ENCODE measurements around the gene GSTA2. TPM values are rescaled to one million over a fixed set of nuclear protein-coding genes. Genes with fewer than 3 reads are reported as not detected.
"Not testable (repeated sequence)": the region's sequence is repeated elsewhere in the genome, so short reads cannot be mapped to it uniquely, and the experiment has no call there.

The GSTA2 gene
- not detected for total RNA-seq

GRCh38 chr6:52763322-52763916 lies at the start of gene GSTA2:
GSTA2 (minus strand) TSS chr6:52763475; CDS start chr6:52757947, 5,528 bp downstream.
- H3K27ac ChIP-seq; intact Hi-C loops (cut with DNase I; ENCODE audit: low total_unique reads); DNase-seq (ENCODE audit: low spot score in 2 of 2); H3K36me3 ChIP-seq; H3K4me3 ChIP-seq; H3K27me3 ChIP-seq; H3K4me1 ChIP-seq; H3K9me3 ChIP-seq: not testable (repeated sequence)

GRCh38 chr6:52809777-52810176 lies 46.5 kb upstream of the GSTA2 start:
- DNase-seq (ENCODE audit: low spot score in 2 of 2); H3K4me1 ChIP-seq; H3K36me3 ChIP-seq; H3K27me3 ChIP-seq; intact Hi-C loops (cut with DNase I; ENCODE audit: low total_unique reads); H3K4me3 ChIP-seq; H3K9me3 ChIP-seq; H3K27ac ChIP-seq: not testable (repeated sequence)

GRCh38 chr6:52808660-52809059 lies 45.4 kb upstream of the GSTA2 start:
- Histone ChIP-seq H3K27ac (no peak overlapping the region), H3K27me3 (no peaks in the 10 kb centered on the region), H3K4me3 (no peak overlapping the region), H3K9me3 (no peaks in the 10 kb centered on the region), H3K36me3 (no peaks in the 10 kb centered on the region), H3K4me1 (no peaks in the 10 kb centered on the region)
- TF ChIP-seq POLR2AphosphoS5 (IDR thresholded peaks at IDR 0.05) (no peak), POLR2A (IDR thresholded peaks at IDR 0.05) (no peak), CTCF (IDR thresholded peaks at IDR 0.05) (no peak)
- no peak for DNase-seq (ENCODE audit: low spot score in 2 of 2)
- intact Hi-C loops (cut with DNase I; ENCODE audit: low total_unique reads): no loop called here

- H3K4me3 ChIP-seq; H3K9me3 ChIP-seq; DNase-seq (ENCODE audit: low spot score in 2 of 2); H3K27ac ChIP-seq; H3K27me3 ChIP-seq; H3K4me1 ChIP-seq; H3K36me3 ChIP-seq; intact Hi-C loops (cut with DNase I; ENCODE audit: low total_unique reads): not testable (repeated sequence)
Measured at GRCh38 chr6:52803668-52804255, 40.5 kb upstream of the GSTA2 start, which contains the start of gene GSTA1. GSTA1 (minus strand) TSS chr6:52803816; CDS start chr6:52799267, 4,549 bp downstream.

GRCh38 chr6:52802806-52803205 lies 39.5 kb upstream of the GSTA2 start:
- no peaks in the 10 kb centered on the region for H3K9me3 ChIP-seq
- no peaks in the 10 kb centered on the region for H3K27me3 ChIP-seq
- no peaks in the 10 kb centered on the region for H3K4me1 ChIP-seq
- no peak for TF ChIP-seq CTCF (IDR thresholded peaks at IDR 0.05)
- TF ChIP-seq POLR2A (IDR thresholded peaks at IDR 0.05): no peak
- TF ChIP-seq POLR2AphosphoS5 (IDR thresholded peaks at IDR 0.05): no peak
- H3K36me3 ChIP-seq: no peaks in the 10 kb centered on the region
- no peak for DNase-seq (ENCODE audit: low spot score in 2 of 2)
- intact Hi-C loops (cut with DNase I; ENCODE audit: low total_unique reads): no loop called here
- no peak overlapping the region for H3K4me3 ChIP-seq
- no peak overlapping the region for H3K27ac ChIP-seq

GRCh38 chr6:52801188-52801841 lies 38.0 kb upstream of the GSTA2 start:
- TF ChIP-seq CTCF (IDR thresholded peaks at IDR 0.05): no peak
- no peak for TF ChIP-seq POLR2A (IDR thresholded peaks at IDR 0.05)
- TF ChIP-seq POLR2AphosphoS5 (IDR thresholded peaks at IDR 0.05): no peak
- no peak for DNase-seq (ENCODE audit: low spot score in 2 of 2)
- intact Hi-C loops (cut with DNase I; ENCODE audit: low total_unique reads): no loop called here
- Histone ChIP-seq H3K27ac (no peak overlapping the region), H3K9me3 (no peaks in the 10 kb centered on the region), H3K4me3 (no peak overlapping the region), H3K4me1 (no peaks in the 10 kb centered on the region), H3K27me3 (no peaks in the 10 kb centered on the region), H3K36me3 (no peaks in the 10 kb centered on the region)

- H3K9me3 ChIP-seq; H3K4me1 ChIP-seq; H3K4me3 ChIP-seq; H3K36me3 ChIP-seq; intact Hi-C loops (cut with DNase I; ENCODE audit: low total_unique reads); H3K27me3 ChIP-seq; H3K27ac ChIP-seq: not testable (repeated sequence)
- peak in 1 of 2 donors; percentile 22 for DNase-seq (ENCODE audit: low spot score in 2 of 2)
Measured at GRCh38 chr6:52799272-52799671, 36.0 kb upstream of the GSTA2 start.

GRCh38 chr6:52794366-52794765 lies 31.1 kb upstream of the GSTA2 start:
- H3K36me3 ChIP-seq; intact Hi-C loops (cut with DNase I; ENCODE audit: low total_unique reads); DNase-seq (ENCODE audit: low spot score in 2 of 2); H3K27ac ChIP-seq; H3K4me3 ChIP-seq; H3K27me3 ChIP-seq; H3K4me1 ChIP-seq; H3K9me3 ChIP-seq: not testable (repeated sequence)

Data from breast epithelium (tissue), 4 donors.